ENCODE measurements around the gene PRKCA.
"Not testable (repeated sequence)": the region's sequence is repeated elsewhere in the genome, so short reads cannot be mapped to it uniquely, and the experiment has no call there.

Gene PRKCA

DNA sequence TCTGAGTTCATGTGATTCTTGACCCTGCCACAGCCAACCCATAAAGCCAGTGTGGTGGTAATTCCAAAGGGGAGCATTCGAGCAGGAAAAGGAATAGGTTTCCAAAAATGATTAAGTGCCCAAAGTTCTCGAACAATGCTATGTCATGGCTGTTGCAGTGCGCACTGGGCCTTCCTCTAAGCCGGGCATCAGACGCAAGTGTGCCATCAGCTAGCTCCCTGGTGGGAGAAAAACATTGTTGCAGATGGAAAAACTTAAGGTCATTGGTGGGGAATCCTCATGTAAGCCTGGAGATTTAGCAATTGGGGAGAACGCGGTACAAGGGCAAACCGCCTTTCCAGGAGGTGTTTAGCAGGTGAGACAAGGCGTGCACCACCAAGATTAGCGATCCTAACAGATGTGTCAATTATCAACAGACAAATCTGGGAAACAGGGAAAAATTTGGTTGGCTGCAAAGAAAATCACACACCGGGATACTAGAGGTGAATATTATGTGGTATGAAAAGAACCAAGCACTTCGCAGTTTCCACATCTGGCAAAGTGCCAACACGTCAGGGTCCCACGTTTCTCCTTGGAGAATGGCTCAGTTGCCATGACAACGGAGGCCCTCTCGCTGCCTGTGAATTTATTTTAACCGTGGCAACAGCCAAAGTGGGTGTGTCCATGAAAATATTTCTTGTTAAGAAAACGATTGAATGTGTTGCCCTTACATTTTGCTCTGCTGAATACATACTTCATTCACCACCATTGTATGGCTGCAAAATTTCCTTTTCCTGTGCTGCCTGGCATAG lies 414.0 kb downstream of the PRKCA start:
- Histone ChIP-seq H3K36me3 (ENCODE audit: control insufficient read depth in 2 of 2, insufficient read depth in 2 of 2, low read length in 2 of 2) (no peaks in the 10 kb centered on the region), H3K27ac (ENCODE audit: low read length) (peak overlapping the region; percentile 25), H3K9me3 (ENCODE audit: control insufficient read depth in 2 of 2, low read length in 2 of 2) (no peaks in the 10 kb centered on the region), H3K9ac (ENCODE audit: low read length in 2 of 2) (no peak overlapping the region), H3K4me3 (ENCODE audit: low read length in 2 of 2) (no peak overlapping the region), H3K27me3 (ENCODE audit: control insufficient read depth in 1 of 2, insufficient read depth in 2 of 2, low read length in 2 of 2) (no peaks in the 10 kb centered on the region), H3K4me1 (ENCODE audit: control insufficient read depth, insufficient read depth, low read length) (peaks cover 10% of the 10 kb centered on the region)

DNA sequence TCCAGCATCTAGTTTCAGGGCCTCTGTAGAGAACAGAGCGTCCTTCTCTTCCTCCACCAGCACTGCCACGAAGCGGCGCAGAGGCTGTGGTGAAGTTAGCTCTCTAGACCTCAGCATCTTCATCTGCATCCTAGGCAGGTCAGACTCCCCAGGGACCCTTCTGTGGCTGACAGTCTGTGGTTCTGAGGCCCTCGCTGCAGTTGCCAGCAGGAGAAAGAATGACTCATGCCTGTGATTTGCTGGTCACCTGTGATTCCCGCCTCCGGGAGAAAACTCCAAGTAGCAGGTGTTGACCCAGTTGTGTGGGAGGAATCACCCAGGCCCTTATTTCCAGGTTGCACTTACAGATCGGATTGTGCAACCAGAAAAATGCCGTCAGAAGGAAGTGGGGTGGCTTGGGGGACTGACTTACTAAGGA lies 415.2 kb downstream of the PRKCA start:
- H3K9me3 ChIP-seq (ENCODE audit: control insufficient read depth in 2 of 2, low read length in 2 of 2), result no peaks in the 10 kb centered on the region
- no peaks in the 10 kb centered on the region for H3K36me3 ChIP-seq (ENCODE audit: control insufficient read depth in 2 of 2, insufficient read depth in 2 of 2, low read length in 2 of 2)
- no peak overlapping the region for H3K9ac ChIP-seq (ENCODE audit: low read length in 2 of 2)
- H3K4me3 ChIP-seq (ENCODE audit: low read length in 2 of 2), result no peak overlapping the region
- no peak overlapping the region for H3K27ac ChIP-seq (ENCODE audit: low read length)
- no peaks in the 10 kb centered on the region for H3K27me3 ChIP-seq (ENCODE audit: control insufficient read depth in 1 of 2, insufficient read depth in 2 of 2, low read length in 2 of 2)
- peaks cover 10% of the 10 kb centered on the region for H3K4me1 ChIP-seq (ENCODE audit: control insufficient read depth, insufficient read depth, low read length)

- Histone ChIP-seq H3K36me3 (ENCODE audit: control insufficient read depth in 2 of 2, insufficient read depth in 2 of 2, low read length in 2 of 2) (no peaks in the 10 kb centered on the region), H3K4me1 (ENCODE audit: control insufficient read depth, insufficient read depth, low read length) (peaks cover 24% of the 10 kb centered on the region), H3K4me3 (ENCODE audit: low read length in 2 of 2) (no peak overlapping the region), H3K27ac (ENCODE audit: low read length) (no peak overlapping the region), H3K9ac (ENCODE audit: low read length in 2 of 2) (no peak overlapping the region), H3K9me3 (ENCODE audit: control insufficient read depth in 2 of 2, low read length in 2 of 2) (no peaks in the 10 kb centered on the region), H3K27me3 (ENCODE audit: control insufficient read depth in 1 of 2, insufficient read depth in 2 of 2, low read length in 2 of 2) (no peaks in the 10 kb centered on the region)
Measured at GRCh38 chr17:66720027-66720426, 417.6 kb downstream of the PRKCA start.

DNA sequence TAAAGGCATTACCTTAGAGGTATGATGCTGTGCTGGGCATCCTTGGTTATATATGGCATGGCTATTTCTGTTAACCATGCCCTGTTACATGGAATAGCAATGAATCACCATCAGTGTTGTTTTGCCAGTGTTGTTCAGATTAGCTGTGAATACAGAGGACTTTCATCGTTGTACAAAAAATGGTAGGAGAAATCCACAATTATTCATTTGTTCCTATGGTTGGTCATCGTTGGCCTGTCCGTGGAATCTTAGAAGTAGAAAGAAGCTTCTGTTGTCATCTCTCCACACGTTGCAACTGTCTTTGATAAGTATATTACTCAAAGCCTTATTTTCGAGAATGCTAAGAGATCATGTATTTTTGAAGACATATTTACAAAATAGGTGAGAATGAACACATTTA lies 418.2 kb downstream of the PRKCA start:
- no peaks in the 10 kb centered on the region for H3K27me3 ChIP-seq (ENCODE audit: control insufficient read depth in 1 of 2, insufficient read depth in 2 of 2, low read length in 2 of 2)
- no peaks in the 10 kb centered on the region for H3K9me3 ChIP-seq (ENCODE audit: control insufficient read depth in 2 of 2, low read length in 2 of 2)
- H3K4me1 ChIP-seq (ENCODE audit: control insufficient read depth, insufficient read depth, low read length), result peaks cover 27% of the 10 kb centered on the region
- H3K36me3 ChIP-seq (ENCODE audit: control insufficient read depth in 2 of 2, insufficient read depth in 2 of 2, low read length in 2 of 2), result no peaks in the 10 kb centered on the region
- no peak overlapping the region for H3K9ac ChIP-seq (ENCODE audit: low read length in 2 of 2)
- no peak overlapping the region for H3K27ac ChIP-seq (ENCODE audit: low read length)
- no peak overlapping the region for H3K4me3 ChIP-seq (ENCODE audit: low read length in 2 of 2)

DNA sequence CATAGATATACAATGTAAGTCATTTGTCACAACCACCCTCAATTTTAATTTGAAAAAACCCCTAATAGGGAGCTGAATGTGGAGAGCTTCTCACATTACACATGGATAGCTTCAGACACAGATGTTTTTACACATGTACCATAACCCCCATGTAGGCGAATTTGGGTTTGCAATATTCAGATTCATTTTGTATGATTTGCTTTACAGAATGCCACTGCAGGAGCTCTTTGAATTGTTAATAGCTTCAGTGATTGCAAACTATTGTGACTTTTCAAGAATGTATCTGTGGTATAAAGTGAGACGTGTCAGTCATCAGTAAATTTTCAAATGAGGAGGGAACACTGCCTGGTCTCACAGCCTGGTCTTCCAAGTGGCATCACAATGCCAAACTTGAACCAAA lies 419.9 kb downstream of the PRKCA start:
- Histone ChIP-seq H3K27me3 (ENCODE audit: control insufficient read depth in 1 of 2, insufficient read depth in 2 of 2, low read length in 2 of 2) (no peaks in the 10 kb centered on the region), H3K4me1 (ENCODE audit: control insufficient read depth, insufficient read depth, low read length) (peaks cover 29% of the 10 kb centered on the region), H3K36me3 (ENCODE audit: control insufficient read depth in 2 of 2, insufficient read depth in 2 of 2, low read length in 2 of 2) (no peaks in the 10 kb centered on the region), H3K27ac (ENCODE audit: low read length) (no peak overlapping the region), H3K9ac (ENCODE audit: low read length in 2 of 2) (no peak overlapping the region), H3K9me3 (ENCODE audit: control insufficient read depth in 2 of 2, low read length in 2 of 2) (no peaks in the 10 kb centered on the region), H3K4me3 (ENCODE audit: low read length in 2 of 2) (no peak overlapping the region)

DNA sequence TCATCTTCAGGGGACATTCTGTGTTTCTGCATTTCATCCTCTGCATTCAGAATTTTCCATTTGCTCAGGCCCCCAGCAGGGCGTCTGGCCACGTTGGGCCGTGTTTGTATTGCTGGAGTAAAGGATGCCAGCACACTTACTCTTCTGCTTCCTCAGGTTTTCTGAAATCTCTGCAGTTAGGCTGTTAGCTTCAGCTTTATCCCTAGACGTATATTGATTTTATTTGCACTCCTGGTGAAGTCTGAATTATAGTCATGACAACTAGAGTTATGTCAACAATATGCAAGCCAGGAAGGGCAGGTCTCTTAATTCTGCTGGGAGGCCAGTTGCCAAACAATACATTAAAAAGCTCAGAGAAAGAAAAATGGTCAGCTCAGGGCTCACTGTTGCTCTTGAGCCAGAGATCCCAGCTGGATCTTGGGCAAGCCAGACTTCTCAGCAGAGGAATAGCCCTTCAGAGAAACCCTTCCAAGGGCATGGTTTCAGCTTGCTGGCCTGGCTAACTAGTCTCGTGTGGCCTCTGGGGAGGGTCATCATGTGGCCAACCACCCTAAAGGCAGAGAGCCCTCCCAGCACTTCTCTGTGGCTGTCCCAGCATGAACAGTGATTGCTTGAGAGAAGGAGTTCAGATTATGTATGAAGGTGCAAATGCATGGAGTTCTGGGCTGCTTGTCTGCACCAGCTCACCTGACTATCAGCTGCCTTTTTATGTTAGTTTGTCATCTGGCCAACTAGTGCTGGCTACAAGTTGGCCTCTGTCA lies 422.3 kb downstream of the PRKCA start:
- Histone ChIP-seq H3K27ac (ENCODE audit: low read length) (peak overlapping the region; percentile 81), H3K4me3 (ENCODE audit: low read length in 2 of 2) (peak overlapping the region in 1 of 2 donors; percentile 15), H3K4me1 (ENCODE audit: control insufficient read depth, insufficient read depth, low read length) (peaks cover 40% of the 10 kb centered on the region), H3K27me3 (ENCODE audit: control insufficient read depth in 1 of 2, insufficient read depth in 2 of 2, low read length in 2 of 2) (no peaks in the 10 kb centered on the region), H3K9ac (ENCODE audit: low read length in 2 of 2) (peak overlapping the region in 1 of 2 donors; percentile 47), H3K9me3 (ENCODE audit: control insufficient read depth in 2 of 2, low read length in 2 of 2) (no peaks in the 10 kb centered on the region), H3K36me3 (ENCODE audit: control insufficient read depth in 2 of 2, insufficient read depth in 2 of 2, low read length in 2 of 2) (no peaks in the 10 kb centered on the region)

GRCh38 chr17:66725438-66725837 lies 423.0 kb downstream of the PRKCA start:
- H3K4me1 ChIP-seq (ENCODE audit: control insufficient read depth, insufficient read depth, low read length), result peaks cover 40% of the 10 kb centered on the region

GRCh38 chr17:66725956-66726355 lies 423.5 kb downstream of the PRKCA start:
- Histone ChIP-seq H3K9me3 (ENCODE audit: control insufficient read depth in 2 of 2, low read length in 2 of 2) (no peaks in the 10 kb centered on the region), H3K4me1 (ENCODE audit: control insufficient read depth, insufficient read depth, low read length) (peaks cover 40% of the 10 kb centered on the region), H3K9ac (ENCODE audit: low read length in 2 of 2) (no peak overlapping the region), H3K4me3 (ENCODE audit: low read length in 2 of 2) (no peak overlapping the region), H3K36me3 (ENCODE audit: control insufficient read depth in 2 of 2, insufficient read depth in 2 of 2, low read length in 2 of 2) (no peaks in the 10 kb centered on the region), H3K27me3 (ENCODE audit: control insufficient read depth in 1 of 2, insufficient read depth in 2 of 2, low read length in 2 of 2) (no peaks in the 10 kb centered on the region), H3K27ac (ENCODE audit: low read length) (no peak overlapping the region)

More at GRCh38 chr17:66725438-66725837, 423.0 kb downstream of the PRKCA start:
- H3K4me3 ChIP-seq (ENCODE audit: low read length in 2 of 2); H3K9ac ChIP-seq (ENCODE audit: low read length in 2 of 2); H3K9me3 ChIP-seq (ENCODE audit: control insufficient read depth in 2 of 2, low read length in 2 of 2); H3K27me3 ChIP-seq (ENCODE audit: control insufficient read depth in 1 of 2, insufficient read depth in 2 of 2, low read length in 2 of 2); H3K36me3 ChIP-seq (ENCODE audit: control insufficient read depth in 2 of 2, insufficient read depth in 2 of 2, low read length in 2 of 2): not testable (repeated sequence)
- H3K27ac ChIP-seq (ENCODE audit: low read length), result peak overlapping the region; percentile 81

DNA sequence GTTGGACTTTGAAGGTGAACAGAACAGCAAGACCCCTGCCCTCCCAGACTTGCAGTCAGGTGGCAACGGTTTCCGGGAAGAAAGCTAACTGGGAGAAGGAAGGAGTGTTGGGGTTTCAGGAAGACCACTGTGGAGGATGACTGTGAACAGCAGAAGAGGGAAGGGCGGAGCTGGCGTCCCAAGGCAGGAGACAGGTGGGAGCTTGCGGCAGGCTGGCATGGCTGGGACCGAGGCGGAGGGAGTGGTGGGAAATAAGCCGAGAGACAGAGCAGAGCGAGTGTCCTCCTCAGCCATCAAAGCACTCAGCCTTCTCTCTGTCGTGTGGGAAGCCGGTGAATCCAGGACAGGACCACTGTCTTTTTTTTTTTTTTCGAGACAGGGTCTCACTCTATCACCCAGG lies 424.0 kb downstream of the PRKCA start:
- Histone ChIP-seq H3K9ac (ENCODE audit: low read length in 2 of 2) (no peak overlapping the region), H3K4me1 (ENCODE audit: control insufficient read depth, insufficient read depth, low read length) (peaks cover 40% of the 10 kb centered on the region), H3K36me3 (ENCODE audit: control insufficient read depth in 2 of 2, insufficient read depth in 2 of 2, low read length in 2 of 2) (no peaks in the 10 kb centered on the region), H3K27me3 (ENCODE audit: control insufficient read depth in 1 of 2, insufficient read depth in 2 of 2, low read length in 2 of 2) (no peaks in the 10 kb centered on the region), H3K4me3 (ENCODE audit: low read length in 2 of 2) (no peak overlapping the region), H3K9me3 (ENCODE audit: control insufficient read depth in 2 of 2, low read length in 2 of 2) (no peaks in the 10 kb centered on the region), H3K27ac (ENCODE audit: low read length) (no peak overlapping the region)

GRCh38 chr17:66726846-66727245 lies 424.4 kb downstream of the PRKCA start:
- no peaks in the 10 kb centered on the region for H3K9me3 ChIP-seq (ENCODE audit: control insufficient read depth in 2 of 2, low read length in 2 of 2)
- H3K36me3 ChIP-seq (ENCODE audit: control insufficient read depth in 2 of 2, insufficient read depth in 2 of 2, low read length in 2 of 2), result no peaks in the 10 kb centered on the region
- H3K27me3 ChIP-seq (ENCODE audit: control insufficient read depth in 1 of 2, insufficient read depth in 2 of 2, low read length in 2 of 2), result no peaks in the 10 kb centered on the region

More at GRCh38 chr17:66726846-66727245, 424.4 kb downstream of the PRKCA start:
- Histone ChIP-seq H3K9ac (ENCODE audit: low read length in 2 of 2) (no peak overlapping the region), H3K27ac (ENCODE audit: low read length) (no peak overlapping the region), H3K4me1 (ENCODE audit: control insufficient read depth, insufficient read depth, low read length) (peaks cover 40% of the 10 kb centered on the region), H3K4me3 (ENCODE audit: low read length in 2 of 2) (no peak overlapping the region)
